Thyroid gland (tissue), 4 donors: ENCODE results near the gene NDUFS8. TPM values are rescaled to one million over a fixed set of nuclear protein-coding genes. Genes with fewer than 3 reads are reported as not detected.

Source experiments
- DNase-seq, 2 donors: peaks; one replicate each; pipeline ENCODE4 v3.0.0-alpha.2; 2019
- H3K27ac ChIP-seq, 3 donors: fragments of 200-600 bp; sonication (generic); 1 replicate in 2 of 3; 2 replicates in 1 of 3; pipeline ENCODE4 v1.5.1; 2016 to 2019; ENCODE audit warnings: mild to moderate bottlenecking in 1 of 3, moderate library complexity in 1 of 3
- H3K27me3 ChIP-seq: fragments of 200-600 bp; sonication (generic); one replicate; pipeline ENCODE4 v1.5.1; 2019
- H3K36me3 ChIP-seq, 2 donors: fragments of 200-600 bp; sonication (generic); one replicate each; pipeline ENCODE4 v1.5.1; 2016 to 2019
- H3K4me1 ChIP-seq, 2 donors: fragments of 200-600 bp; sonication (generic); one replicate each; pipeline ENCODE4 v1.5.1; 2017 to 2019
- H3K4me3 ChIP-seq, 3 donors: fragments of 200-600 bp; sonication (generic); replicated peaks in 1 of 3; 1 replicate in 2 of 3; 2 replicates in 1 of 3; pipeline ENCODE4 v1.5.1; 2016; ENCODE audit warnings: mild to moderate bottlenecking in 1 of 3
- H3K9me3 ChIP-seq: fragments of 200-600 bp; sonication (generic); one replicate; pipeline ENCODE4 v1.5.1; 2017
- POLR2A ChIP-seq, 2 donors: fragments of 450-650 bp; IDR thresholded peaks; one replicate each; pipeline ENCODE4 v1.6.1; 2017; ENCODE audit warnings: antibody characterized with exemption in 2 of 2, mild to moderate bottlenecking in 2 of 2, moderate library complexity in 1 of 2
- WGBS, 2 donors: methylation state at CpG; one replicate each; pipeline ENCODE4 v1.1.5; 2017; 5-methylcytosine and 5-hydroxymethylcytosine counted together
- intact Hi-C: fragments of 100-400 bp; cut with DNase I; formaldehyde crosslinking; loops from one replicate; pipeline ENCODE4 v1.15.1; 2023
- total RNA-seq, 4 donors: library from RNA; depleted of rRNA; stranded (reverse); fragments of >200 nt; gene quantifications; one replicate each; pipeline ENCODE4 v1.2.3, GENCODE V29; 2016
- TF ChIP-seq, protein P1 (sequence below), 6 experiments: fragments of 200-600 bp in 3 of 6; fragments of 450-650 bp in 3 of 6; sonication (generic) in 3 of 6; IDR thresholded peaks; one replicate each; pipeline ENCODE4 v1.5.1; 2016 to 2019; ENCODE audit warnings: antibody characterized with exemption in 6 of 6, mild to moderate bottlenecking in 2 of 6, inconsistent platforms in 1 of 6, moderate library complexity in 1 of 6

Gene NDUFS8
- total RNA-seq, 4 donors from 2014 or later: 222 to 310 (median 254) TPM

DNA sequence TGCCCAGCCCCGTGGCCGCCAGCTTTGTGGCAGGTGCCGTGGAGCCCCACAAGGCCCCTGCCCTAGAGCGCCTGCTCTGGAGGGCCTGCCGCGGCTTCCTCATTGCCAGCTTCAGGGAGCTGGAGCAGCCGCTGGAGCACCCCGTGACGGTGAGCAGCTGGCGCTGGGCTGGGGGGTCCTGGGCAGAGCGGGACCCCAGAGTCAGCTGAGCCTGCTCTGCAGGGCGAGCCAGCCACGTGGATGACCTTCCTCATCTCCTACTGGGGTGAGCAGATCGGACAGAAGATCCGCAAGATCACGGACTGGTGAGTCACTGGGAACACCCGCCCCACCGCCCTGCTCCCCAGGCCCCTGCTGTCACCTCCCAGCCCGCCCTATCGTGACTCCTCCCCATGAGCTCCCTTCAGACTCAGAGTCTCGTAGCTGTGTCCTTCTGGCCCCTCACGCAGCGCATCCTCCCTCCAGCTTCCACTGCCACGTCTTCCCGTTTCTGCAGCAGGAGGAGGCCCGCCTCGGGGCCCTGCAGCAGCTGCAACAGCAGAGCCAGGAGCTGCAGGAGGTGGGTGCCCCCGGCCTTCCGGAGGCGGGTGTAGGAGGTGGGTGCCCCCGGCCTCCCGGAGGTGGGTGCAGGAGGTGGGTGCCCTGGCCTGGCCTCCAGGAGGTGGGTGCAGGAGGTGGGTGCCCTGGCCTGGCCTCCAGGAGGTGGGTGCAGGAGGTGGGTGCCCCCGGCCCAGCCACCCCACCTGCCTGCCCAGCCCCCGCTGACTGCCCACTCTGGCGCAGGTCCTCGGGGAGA is 13.1 kb downstream of the NDUFS8 start:
- 89 to 90% methylated on average over 17 to 34 of the region's 36 CpGs for WGBS, 2 donors
- Histone ChIP-seq H3K27ac (no peak overlapping the region), H3K36me3 (peaks cover 10 to 12% of the 10 kb centered on the region in 2 donors), H3K9me3 (no peaks in the 10 kb centered on the region), H3K27me3 (no peaks in the 10 kb centered on the region), H3K4me3 (no peak overlapping the region), H3K4me1 (peaks cover 14 to 23% of the 10 kb centered on the region in 2 donors)
- TF ChIP-seq, protein P1, sequence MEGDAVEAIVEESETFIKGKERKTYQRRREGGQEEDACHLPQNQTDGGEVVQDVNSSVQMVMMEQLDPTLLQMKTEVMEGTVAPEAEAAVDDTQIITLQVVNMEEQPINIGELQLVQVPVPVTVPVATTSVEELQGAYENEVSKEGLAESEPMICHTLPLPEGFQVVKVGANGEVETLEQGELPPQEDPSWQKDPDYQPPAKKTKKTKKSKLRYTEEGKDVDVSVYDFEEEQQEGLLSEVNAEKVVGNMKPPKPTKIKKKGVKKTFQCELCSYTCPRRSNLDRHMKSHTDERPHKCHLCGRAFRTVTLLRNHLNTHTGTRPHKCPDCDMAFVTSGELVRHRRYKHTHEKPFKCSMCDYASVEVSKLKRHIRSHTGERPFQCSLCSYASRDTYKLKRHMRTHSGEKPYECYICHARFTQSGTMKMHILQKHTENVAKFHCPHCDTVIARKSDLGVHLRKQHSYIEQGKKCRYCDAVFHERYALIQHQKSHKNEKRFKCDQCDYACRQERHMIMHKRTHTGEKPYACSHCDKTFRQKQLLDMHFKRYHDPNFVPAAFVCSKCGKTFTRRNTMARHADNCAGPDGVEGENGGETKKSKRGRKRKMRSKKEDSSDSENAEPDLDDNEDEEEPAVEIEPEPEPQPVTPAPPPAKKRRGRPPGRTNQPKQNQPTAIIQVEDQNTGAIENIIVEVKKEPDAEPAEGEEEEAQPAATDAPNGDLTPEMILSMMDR (IDR thresholded peaks at IDR 0.05): no peak
- TF ChIP-seq POLR2A (IDR thresholded peaks at IDR 0.05): no peak
- intact Hi-C loops: loop anchor here (5.0 kb wide), 1 partner anchor 79 kb away; the partner anchor contains the start of gene CHKA
- DNase-seq: no peak

- Histone ChIP-seq H3K4me3 (no peak overlapping the region), H3K27me3 (no peaks in the 10 kb centered on the region), H3K36me3 (peaks cover 10 to 17% of the 10 kb centered on the region in 2 donors), H3K27ac (no peak overlapping the region), H3K4me1 (peaks cover 11 to 17% of the 10 kb centered on the region in 2 donors), H3K9me3 (no peaks in the 10 kb centered on the region)
- intact Hi-C loops: loop anchor here (5.0 kb wide), 1 partner anchor 78 kb away; the partner anchor contains the start of gene CHKA
- no peak for DNase-seq
- no peak for TF ChIP-seq POLR2A (IDR thresholded peaks at IDR 0.05)
- TF ChIP-seq, protein P1 (IDR thresholded peaks at IDR 0.05): no peak
- 88 to 91% methylated on average over 13 to 24 of the region's 24 CpGs for WGBS, 2 donors
Observed at GRCh38 chr11:68044145-68044813, 13.8 kb downstream of the NDUFS8 start.

DNA sequence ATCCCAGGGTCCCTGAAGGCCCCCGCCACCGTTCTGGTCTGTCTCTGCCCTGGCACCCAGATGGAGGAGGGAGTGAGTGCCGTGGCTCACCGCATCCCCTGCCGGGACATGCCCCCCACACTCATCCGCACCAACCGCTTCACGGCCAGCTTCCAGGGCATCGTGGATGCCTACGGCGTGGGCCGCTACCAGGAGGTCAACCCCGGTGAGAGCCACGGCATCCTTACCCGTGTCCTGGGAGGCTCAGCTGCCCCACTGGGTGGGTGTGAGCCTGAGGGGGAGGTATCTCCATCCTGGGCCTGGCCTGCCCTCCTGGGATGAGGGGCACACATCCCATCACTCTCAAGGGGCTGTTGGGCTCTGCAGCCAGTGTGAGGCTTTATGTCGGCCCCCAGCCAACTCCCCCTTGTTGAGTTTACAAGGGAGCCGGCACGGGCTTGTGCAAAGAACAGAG is 14.4 kb downstream of the NDUFS8 start:
- H3K36me3 ChIP-seq: peaks cover 10 to 21% of the 10 kb centered on the region in 2 donors
- no peak for TF ChIP-seq POLR2A (IDR thresholded peaks at IDR 0.05)
- TF ChIP-seq, protein P1 (IDR thresholded peaks at IDR 0.05): no peak
- intact Hi-C loops: loop anchor here (5.0 kb wide), 1 partner anchor 77 kb away; the partner anchor contains the start of gene CHKA
- H3K27me3 ChIP-seq: no peaks in the 10 kb centered on the region
- no peak overlapping the region for H3K4me3 ChIP-seq
- no peak overlapping the region for H3K27ac ChIP-seq
- H3K4me1 ChIP-seq: peaks cover 10 to 11% of the 10 kb centered on the region in 2 donors
- DNase-seq: no peak
- H3K9me3 ChIP-seq: no peaks in the 10 kb centered on the region
- 96 to 98% methylated on average over 9 to 13 of the region's 18 CpGs for WGBS, 2 donors

DNA sequence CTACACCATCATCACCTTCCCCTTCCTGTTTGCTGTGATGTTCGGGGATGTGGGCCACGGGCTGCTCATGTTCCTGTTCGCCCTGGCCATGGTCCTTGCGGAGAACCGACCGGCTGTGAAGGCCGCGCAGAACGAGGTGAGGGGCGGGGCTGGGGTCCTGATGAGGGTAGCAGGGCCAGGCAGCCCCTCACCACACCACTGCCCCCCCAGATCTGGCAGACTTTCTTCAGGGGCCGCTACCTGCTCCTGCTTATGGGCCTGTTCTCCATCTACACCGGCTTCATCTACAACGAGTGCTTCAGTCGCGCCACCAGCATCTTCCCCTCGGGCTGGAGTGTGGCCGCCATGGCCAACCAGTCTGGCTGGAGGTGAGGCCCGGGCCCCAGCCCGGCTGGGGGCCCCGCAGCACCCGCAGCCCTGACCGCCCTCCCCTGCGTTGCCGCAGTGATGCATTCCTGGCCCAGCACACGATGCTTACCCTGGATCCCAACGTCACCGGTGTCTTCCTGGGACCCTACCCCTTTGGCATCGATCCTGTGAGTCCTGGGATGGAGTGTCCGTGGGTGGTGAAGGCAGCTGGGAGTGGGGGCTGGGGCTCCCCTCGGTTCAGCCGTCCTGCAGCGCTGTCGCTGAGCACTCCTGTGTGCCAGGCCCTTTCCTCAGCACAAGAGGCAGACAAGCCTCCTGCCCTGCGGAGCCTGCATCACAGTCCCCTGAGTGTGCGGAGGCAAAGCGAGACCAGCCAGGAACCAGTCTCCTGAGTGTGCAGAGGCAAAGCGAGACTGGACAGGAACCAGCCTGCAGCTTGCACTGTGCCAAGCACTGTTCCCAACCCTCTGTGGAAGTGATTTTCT is 17.2 kb downstream of the NDUFS8 start:
- Histone ChIP-seq H3K4me3 (no peak overlapping the region), H3K36me3 (peaks cover 14 to 21% of the 10 kb centered on the region in 2 donors), H3K27ac (no peak overlapping the region), H3K4me1 (peaks cover 7 to 17% of the 10 kb centered on the region in 2 donors), H3K9me3 (no peaks in the 10 kb centered on the region), H3K27me3 (no peaks in the 10 kb centered on the region)
- no peak for DNase-seq
- no peak for TF ChIP-seq POLR2A (IDR thresholded peaks at IDR 0.05)
- TF ChIP-seq, protein P1 (IDR thresholded peaks at IDR 0.05): no peak
- intact Hi-C loops: no loop called here
- 87 to 91% methylated on average over 16 to 29 of the region's 37 CpGs for WGBS, 2 donors
